SHP77 (cell line): ENCODE data around the gene OR6F1.
"Not testable (repeated sequence)": the region's sequence is repeated elsewhere in the genome, so short reads cannot be mapped to it uniquely, and the experiment has no call there.

Experiments
- DNase-seq, 2 experiments: peaks; one replicate each; lab custom pipeline; 2025; lab: John Stamatoyannopoulos, UW

Gene OR6F1

GRCh38 chr1:247716546-247716945 lies at the start of gene OR6F1:
Gene OR6F1, minus strand, starts transcription at chr1:247716646. Its CDS starts 3,891 bp downstream, at chr1:247712755.
- no peak for DNase-seq

GRCh38 chr1:247760456-247760855 lies 44.0 kb upstream of the OR6F1 start, which contains the start of gene OR1C1:
Gene OR1C1, minus strand, starts transcription at chr1:247760556. Its CDS starts 2,150 bp downstream, at chr1:247758406.
- DNase-seq, result no peak

- not testable (repeated sequence) for DNase-seq
Observed at GRCh38 chr1:247754311-247754710, 37.9 kb upstream of the OR6F1 start.

GRCh38 chr1:247749870-247750269 lies 33.4 kb upstream of the OR6F1 start:
- DNase-seq, result no peak

- no peak for DNase-seq
Observed at GRCh38 chr1:247748041-247748440, 31.6 kb upstream of the OR6F1 start, which contains the start of gene OR14A2. Gene OR14A2, minus strand, starts transcription at chr1:247748141.

GRCh38 chr1:247747616-247748015 lies 31.2 kb upstream of the OR6F1 start:
- DNase-seq, result no peak

- DNase-seq, result no peak
Observed at GRCh38 chr1:247746391-247746935, 30.0 kb upstream of the OR6F1 start.

GRCh38 chr1:247742215-247742760 lies 25.8 kb upstream of the OR6F1 start:
- DNase-seq, result not testable (repeated sequence)

GRCh38 chr1:247741756-247742155 lies 25.3 kb upstream of the OR6F1 start:
- DNase-seq, result no peak

- DNase-seq, result no peak
Observed at GRCh38 chr1:247740721-247741120, 24.3 kb upstream of the OR6F1 start.

- DNase-seq, result no peak
Observed at GRCh38 chr1:247738315-247738714, 21.9 kb upstream of the OR6F1 start, which contains the start of gene OR14K1. Gene OR14K1, plus strand, starts transcription at chr1:247738615. Its CDS starts 0 bp downstream, at chr1:247738615.

GRCh38 chr1:247721222-247721621 lies 4.8 kb upstream of the OR6F1 start:
- no peak for DNase-seq

- DNase-seq, result no peak
Observed at GRCh38 chr1:247713753-247714152, 2.7 kb downstream of the OR6F1 start.

- DNase-seq, result not testable (repeated sequence)
Observed at GRCh38 chr1:247710681-247711080, 5.8 kb downstream of the OR6F1 start.

- no peak for DNase-seq
Observed at GRCh38 chr1:247701338-247701737, 15.1 kb downstream of the OR6F1 start.

- DNase-seq, result peak; percentile 43 to 71
Observed at GRCh38 chr1:247681288-247681897, 35.1 kb downstream of the OR6F1 start.

GRCh38 chr1:247680171-247680570 lies 36.3 kb downstream of the OR6F1 start:
- no peak for DNase-seq

GRCh38 chr1:247679639-247680038 lies 36.8 kb downstream of the OR6F1 start, which contains the start of gene OR13G1:
Gene OR13G1, minus strand, starts transcription at chr1:247679739. Its CDS starts 6,698 bp downstream, at chr1:247673041.
- DNase-seq, result no peak

- no peak for DNase-seq
Observed at GRCh38 chr1:247669225-247669624, 47.2 kb downstream of the OR6F1 start.
